Esophagus mucosa (tissue), 1 donor: ENCODE data around the gene EGR2. TPM values are rescaled to one million over a fixed set of nuclear protein-coding genes. Genes with fewer than 3 reads are reported as not detected.

Experiments
- ATAC-seq: fragments of 200-7000 bp; cut with Tn5 transposase; one replicate; pipeline ENCODE4 v1.9.1; 2020
- total RNA-seq: library from RNA; stranded (reverse); gene quantifications from one replicate; pipeline ENCODE4 v1.2.4, GENCODE V29; 2023
- donor health status: DM: yes; HTN: yes; CAD: no.

Gene EGR2
- total RNA-seq, 1 donor from 2014 or later = 0.96 TPM

DNA sequence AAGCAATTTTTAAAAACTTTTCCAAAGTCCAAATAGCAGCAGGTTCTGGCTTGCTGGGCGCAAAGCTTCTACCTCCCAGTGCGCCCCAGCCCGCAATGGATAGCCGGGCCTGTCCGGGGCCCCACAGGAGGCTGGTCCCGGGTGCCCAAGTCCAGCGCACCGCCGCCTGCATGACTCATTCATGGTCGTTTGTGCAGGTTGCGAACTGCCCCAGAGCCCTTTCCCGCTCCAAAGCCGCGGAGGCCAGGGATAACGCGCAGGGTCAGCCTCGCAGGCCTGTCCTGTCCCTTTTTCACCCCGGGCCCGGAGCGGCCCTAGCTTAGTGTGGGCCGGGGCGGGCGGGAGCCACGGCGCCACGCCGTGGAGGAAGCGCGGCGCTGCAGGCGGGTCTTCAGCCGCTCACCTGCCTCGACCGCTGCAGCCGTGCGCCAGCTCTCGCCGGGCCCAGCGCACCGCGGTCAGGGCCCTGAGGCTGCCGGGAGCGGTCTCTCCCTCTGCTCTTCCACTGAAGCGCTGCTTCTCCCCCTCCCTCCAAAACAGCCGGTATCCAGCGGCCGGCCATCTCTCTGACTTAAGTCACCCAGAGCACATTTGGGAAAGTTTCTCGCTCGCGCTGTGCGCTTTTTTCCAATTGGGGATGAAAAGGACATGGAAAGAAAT is 1.7 kb upstream of the EGR2 start:
- peak; percentile 62 for ATAC-seq

DNA sequence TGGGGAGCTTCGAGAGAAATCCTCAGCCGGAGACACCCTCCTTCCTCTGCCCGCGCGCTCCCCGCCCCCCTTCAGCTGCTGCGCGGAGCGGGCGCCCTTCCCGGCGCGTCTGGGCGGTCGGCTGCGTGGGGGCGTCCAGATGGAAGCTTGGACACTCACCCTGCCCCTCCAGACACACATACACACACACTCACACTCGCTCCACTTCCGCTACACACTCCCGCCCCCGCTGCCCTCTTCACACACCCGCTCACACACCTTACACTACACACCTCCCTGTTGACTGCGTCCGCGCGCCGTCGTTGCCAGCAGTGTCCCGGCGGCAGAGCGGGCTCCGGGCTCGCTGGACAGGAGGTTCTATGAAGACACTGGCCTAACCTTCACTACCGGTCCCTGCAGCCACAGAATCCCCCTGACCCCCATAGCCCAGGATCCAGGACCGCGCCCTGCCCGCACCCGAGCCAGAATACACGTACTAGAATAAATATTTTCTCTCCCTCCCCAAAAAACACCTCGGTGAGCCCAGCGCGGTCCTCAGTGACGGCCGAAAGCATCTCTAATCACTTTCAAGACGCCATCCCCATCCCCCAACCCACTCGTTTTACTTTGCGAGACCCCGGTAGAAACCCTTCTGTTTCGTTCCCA is 1.1 kb upstream of the EGR2 start:
- peak; percentile 27 for ATAC-seq

DNA sequence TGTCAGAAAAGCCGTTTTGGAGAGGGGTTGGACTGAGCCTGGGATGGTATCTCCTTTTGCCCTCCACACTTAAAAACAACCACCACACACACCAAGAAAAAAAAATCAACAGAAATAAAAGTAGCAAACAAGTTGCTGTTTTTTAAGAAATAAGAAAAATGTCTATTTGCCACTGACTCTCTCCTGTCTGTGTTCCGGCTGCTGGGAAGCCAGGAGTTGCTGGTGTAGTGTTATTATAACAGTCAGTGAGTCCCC is 163 bp downstream of the EGR2 start:
- ATAC-seq = no peak

DNA sequence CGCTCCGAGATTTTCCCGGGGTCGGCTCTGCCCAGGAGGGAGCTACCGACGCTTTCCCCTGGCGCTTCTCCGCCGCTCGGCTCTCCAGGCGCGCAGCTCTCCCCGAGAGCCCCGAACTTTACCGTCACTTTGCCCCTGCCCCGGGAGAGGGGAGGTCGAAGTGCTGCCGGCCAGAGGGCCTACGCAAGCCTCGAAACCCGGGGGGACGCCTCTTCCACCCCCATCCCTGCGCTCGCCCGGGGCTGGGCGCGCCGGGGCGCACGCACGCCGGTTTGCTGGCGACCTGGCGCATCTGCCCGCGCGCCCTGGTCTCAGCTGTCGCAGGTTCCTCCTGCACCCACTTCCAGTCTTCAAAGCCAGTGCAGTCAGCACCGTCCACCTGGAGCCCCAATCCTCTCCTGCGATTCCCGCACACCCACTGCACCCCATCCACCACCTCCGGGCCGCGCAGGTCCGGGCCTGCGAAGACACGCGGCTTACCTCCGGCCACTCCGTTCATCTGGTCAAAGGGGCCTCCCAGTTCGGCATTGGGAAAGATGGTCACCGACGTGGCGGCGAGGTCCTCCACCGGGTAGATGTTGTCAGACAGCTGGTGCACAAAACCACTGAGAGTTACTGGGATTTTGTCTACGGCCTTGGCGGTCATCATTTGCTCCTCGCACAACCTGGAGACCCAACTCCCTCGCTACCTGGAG is 638 bp downstream of the EGR2 start:
- ATAC-seq = no peak

DNA sequence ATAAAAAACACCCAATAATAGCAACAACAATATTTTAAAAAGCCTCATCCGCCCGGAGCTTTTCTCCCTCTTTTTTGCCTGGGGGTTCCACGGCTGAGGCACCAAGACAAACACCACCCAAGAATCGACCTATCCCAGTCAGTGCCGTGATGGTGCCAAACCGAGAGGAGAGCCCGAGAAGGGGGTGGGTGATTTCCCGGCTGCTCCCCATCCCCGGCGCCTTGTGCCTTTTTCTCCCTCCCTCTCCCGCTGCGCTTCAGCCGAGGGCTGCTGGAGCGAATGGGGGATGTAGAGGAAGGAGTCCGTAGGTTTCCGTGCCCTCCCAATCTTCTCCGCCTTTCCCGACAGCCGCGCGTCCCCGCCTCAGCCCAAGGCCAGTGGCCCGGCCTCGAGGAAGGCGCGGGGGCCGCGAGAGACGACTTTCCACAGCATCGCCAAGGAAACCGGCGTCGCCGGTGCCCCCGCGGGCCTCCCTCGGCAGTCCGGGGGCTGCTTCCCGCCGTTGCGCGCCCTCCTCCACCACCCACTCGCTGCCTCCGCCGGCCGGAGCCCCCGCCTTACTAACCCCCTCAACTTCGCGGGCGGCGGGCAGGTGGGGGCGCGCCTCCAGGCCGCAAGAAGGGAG is 1.3 kb downstream of the EGR2 start:
- ATAC-seq = no peak

DNA sequence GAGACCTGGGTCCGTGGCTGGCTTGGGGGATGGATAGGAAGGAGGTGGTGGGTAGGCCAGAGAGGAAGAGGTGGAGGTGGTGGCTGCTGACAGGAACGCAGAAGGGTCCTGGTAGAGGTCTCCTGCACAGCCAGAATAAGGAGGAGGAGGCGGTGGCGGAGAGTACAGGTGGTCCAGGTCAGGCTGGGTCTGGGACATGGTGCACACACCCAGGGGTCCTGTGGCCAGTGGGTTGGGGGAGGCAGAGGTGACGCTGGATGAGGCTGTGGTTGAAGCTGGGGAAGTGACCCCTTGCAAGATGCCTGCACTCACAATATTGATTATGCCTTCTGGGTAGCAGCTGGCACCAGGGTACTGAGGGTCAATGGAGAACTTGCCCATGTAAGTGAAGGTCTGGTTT is 2.2 kb downstream of the EGR2 start:
- ATAC-seq = no peak

DNA sequence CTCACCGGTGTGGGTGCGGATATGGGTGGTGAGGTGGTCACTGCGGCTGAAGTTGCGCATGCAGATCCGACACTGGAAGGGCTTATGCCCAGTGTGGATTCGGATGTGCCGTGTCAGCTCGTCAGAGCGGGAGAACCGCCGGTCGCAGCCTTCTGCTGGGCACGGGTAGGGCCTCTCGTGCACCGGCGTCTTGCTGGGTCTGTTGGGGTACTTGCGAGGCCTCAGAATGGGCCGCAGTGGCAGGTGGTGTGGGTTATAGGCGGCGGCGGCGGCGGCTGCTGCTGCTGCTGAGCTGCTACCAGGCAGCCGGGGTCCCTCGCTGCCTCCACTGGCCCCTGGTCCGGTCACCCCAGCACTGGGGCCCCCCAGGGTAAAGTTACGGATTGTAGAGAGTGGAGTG is 2.7 kb downstream of the EGR2 start:
- ATAC-seq = no peak

DNA sequence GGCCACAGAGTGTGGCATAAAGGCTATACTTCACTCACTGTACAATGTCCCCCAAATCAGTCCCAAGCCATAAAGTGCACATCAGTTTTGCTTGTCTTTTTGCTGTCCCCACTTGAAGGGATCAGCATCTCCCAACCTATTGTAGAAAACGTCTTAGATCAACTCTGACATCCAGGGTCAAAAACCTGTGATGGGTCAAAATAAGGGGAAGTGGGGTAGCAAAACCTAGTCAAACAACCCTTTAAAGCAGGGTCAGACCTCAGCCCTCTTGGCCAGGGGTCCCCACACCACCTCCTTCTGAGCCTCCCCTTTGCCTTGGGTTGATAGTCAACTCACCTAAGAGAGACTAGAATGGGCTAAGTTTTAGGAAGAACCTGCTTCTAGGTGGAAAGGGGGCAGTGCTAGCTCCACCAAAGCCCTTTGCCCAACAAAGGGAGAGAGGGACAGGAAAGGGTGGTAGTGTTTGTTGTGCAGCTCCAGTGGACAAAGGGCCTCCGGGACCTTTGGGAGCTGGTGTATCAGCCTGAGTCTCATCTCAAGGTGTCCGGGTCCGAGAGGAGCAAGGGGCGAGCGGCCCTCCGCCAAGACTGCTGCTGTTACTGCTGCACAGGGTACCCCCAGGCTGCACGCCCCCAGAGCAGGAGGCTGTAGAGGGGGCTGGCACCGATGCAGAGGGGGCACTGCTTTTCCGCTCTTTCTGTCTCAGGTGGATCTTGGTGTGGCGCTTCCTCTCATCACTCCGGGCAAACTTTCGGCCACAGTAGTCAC is 3.3 kb downstream of the EGR2 start:
- no peak for ATAC-seq

DNA sequence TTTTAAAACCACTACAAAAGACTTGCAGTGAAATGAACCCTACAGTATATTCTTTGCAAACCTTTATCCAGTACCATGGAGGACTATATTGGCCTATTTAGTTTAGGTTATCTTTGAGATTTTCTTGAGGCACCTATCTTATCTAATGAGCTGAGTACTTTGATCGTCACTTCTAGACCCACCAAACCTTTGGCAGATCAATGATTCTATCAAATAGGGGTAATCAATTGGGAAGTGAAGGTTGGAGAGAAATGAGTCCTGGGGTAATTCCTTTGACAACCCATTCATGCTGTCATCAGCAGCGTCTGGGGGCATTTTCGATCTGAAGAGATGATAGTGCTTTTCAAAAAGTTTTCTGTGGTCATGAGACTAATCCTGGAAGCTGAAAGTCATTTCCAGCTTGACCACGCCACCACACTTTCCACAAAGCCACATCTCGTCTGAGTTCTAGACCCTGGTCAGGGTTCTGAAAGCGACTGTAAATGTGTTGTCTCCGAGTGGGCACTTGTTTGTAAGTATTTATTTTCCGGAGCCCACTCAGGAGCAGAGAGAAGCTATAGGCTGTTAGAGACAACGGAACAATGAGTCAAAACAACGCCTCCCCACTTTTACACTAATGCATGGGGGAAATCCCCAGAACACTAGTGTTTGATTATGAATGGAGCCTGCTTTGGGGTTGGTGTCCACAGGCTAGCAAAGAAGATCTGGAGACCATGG is 4.8 kb downstream of the EGR2 start:
- no peak for ATAC-seq

DNA sequence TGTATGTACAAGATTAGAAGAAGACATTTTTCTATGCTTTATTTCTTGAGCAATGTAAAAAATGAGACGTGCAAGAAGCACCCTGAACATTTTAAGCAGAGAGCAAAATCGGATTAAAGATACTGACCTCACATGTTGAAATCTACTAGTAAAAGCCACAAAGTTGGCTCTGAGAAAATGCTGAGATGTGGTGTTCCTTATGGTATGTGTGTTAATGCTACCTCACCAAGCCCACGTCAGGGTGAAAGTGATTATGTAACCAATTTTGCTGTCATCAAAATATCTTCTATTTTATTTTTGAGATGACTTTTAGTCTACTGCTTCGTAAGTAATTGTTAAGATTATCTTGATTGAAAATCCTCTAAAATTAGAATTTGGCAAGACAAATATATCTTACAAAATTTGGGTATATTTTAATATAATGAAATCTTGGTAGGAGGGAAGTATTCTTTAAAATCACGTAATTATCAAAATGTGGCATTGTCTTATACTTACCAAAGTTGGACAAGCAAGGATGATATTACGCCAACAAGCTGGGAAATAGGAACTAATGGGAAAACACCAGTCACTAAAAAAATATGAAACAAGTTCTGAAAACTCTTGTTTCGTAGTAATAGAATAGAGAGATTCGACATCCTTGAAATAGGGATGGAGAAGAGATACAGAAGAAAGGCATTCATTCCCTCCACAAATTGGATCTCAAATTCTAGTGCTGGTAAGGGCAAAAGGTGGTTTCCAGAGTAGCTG is 5.8 kb downstream of the EGR2 start:
- ATAC-seq = no peak

DNA sequence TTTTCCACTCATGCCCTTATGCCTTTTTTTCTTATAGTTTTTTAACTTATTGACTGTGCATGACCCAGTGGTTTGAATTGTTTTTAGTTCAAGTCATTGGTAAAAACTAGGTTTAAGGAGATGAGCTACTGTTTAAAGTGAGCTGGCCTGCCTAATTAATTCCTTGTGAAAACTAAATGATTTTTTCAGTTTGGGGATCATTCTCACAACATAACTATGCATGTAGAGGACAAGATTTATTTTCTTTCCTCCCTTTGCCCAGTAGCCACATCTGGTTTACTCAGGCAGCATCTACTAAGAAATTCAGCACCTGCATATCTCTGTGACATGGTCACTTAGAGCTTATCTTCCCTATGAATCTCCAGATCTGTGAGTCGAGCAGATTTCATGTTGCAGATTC is 9.9 kb downstream of the EGR2 start:
- no peak for ATAC-seq

DNA sequence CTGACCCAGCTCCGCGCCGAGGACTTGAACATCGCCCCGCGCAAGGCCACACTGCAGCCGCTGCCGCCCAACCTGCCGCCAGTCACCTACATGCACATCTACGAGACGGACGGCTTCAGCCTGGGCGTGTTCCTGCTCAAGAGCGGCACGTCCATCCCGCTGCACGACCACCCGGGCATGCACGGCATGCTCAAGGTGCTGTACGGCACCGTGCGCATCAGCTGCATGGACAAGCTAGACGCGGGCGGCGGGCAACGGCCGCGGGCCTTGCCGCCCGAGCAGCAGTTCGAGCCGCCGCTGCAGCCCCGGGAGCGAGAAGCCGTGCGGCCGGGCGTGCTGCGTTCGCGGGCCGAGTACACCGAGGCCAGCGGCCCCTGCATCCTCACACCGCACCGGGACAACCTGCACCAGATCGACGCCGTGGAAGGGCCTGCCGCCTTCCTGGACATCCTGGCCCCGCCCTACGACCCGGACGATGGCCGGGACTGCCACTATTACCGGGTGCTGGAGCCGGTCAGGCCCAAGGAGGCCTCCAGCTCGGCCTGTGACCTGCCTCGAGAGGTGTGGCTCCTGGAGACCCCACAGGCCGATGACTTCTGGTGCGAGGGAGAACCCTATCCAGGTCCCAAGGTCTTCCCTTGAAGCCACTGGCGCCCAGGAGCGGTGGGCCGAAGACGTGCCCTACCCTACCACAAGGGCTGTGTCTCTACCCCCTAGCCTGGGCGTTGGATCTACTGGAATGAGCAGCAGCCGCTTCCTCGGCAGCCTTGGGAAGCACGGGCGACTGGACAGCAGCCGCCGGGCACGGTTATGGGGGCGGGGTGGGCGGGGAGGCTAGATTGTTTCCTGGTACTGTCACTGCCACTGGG is 10.7 kb downstream of the EGR2 start:
- peak; percentile 27 for ATAC-seq

DNA sequence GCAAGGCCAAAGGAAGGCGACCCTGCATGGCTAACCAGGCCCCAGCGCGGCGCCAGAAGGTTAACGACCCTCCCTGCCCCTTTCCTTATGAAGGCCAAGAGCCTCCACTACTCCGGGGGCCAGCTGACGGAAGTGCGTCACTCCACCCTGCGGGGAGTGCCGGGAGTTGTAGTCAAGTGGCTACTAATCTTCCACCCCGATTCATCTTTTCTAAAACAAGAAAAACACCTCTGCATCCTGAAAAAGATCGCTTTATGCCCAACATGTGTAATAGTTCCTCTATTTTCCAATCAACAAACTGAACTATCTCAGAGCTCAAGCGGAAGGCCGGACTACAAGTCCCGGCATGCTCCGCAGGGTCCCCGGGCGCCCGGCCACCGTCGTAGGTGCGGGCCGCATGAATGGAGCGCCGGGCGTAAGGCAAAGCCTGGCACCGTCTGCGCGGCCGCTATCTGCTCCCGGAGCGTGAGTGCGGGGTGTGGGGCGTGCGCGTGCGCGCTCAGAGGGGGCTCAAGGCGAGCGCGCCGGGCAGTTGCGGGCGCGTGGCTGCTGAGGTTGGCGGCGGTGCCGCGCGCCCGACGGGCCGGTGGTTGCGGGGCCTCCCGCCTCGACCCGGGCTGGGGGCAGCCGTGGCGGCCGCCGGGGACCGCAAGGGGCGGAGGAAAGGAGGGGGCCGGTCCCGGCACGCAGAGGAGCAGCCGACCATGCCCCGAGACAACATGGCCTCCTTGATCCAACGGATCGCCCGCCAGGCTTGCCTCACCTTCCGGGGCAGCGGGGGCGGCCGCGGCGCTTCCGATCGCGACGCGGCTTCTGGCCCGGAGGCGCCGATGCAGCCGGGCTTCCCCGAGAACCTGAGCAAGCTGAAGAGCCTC is 11.6 kb downstream of the EGR2 start, which contains the start of gene ADO:
ADO (plus strand) TSS at position 365 of the 875 bp plus-strand sequence; CDS start at position 705, 340 bp downstream.
- peak; percentile 94 for ATAC-seq

DNA sequence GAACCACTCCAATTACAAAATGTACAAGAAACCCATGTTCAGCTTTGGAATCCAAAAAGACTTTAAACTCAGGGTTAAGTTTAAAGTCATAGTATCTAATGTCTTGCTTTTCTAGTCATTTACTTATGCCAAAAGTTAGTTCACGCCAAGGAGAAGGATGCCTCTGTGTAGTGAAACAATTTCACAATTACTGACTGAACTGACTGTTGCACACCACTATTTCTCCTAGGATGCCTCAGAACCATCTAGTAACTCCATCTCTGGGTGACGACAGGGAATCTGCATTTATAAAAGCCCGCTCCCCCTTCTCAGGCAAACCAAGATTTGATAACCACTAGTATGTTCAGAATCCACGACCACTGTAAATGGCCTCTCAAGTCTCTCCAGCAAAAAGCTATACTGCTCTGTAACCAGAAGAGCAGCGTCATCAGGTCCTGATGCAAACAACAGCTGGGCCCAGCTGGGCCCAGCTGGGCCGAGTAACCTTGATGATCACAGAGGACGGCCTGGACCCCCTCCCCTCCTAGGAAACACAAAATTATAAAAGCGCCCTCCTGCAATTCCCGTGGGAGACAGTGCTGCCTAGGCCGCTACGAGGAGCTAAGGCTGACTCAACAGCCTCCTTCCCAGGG is 12.3 kb downstream of the EGR2 start:
- ATAC-seq = no peak

DNA sequence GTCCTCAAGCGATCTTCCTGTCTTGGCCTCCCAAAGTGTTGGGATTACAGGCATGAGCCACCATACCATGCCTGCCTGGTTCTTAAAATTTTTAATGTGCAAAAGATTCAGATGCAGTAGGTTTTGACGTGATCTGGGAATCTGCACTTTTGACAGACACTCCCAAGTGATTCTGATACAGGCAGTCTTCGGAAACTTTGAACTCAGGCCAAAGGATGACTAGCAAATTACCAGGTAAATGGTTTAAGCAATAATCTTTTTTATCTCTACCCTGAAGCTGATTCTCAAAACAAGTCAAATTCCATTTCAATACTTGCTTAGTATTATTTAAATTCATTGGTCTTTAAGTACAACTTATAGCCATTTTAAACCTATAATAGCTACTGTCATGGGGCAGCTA is 14.3 kb downstream of the EGR2 start:
- no peak for ATAC-seq

DNA sequence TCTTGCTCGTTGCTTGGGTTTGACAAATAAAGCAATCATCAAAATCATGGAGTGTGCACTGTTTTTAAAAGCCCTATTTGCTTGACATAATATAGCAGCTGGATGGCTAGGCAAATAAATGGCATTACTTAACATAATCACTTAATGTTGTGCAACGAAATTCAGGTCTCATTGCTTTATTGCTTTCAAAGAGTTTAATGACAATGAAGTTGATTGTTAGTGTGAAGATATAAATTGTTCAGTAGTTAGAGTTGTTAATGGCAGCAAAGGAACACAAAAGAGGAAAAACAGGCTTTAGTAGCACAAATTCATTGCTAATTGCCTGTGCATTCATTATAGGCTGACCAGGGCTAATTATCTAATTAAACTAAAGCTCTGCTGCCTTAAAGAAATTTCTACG is 19.3 kb downstream of the EGR2 start:
- no peak for ATAC-seq

DNA sequence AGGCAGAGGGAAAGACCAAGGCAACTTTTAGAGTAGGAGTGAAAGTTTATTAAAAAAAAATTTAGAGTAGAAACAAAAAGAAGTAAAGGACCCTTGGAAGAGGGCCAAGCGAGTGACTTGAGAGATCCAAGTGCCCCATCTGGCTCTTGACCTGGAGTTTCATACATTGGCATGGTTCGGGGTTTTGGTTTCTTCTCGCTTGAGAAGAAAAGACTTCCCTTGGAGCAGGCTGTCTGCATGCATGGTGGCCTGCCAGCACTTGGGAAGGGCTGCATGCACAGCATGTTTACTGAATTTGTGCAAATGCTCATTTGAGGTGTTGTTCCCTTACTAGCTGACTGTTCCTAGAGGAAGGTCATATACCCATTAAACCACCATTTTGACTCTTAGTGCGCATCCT is 20.4 kb downstream of the EGR2 start:
- ATAC-seq = no peak

DNA sequence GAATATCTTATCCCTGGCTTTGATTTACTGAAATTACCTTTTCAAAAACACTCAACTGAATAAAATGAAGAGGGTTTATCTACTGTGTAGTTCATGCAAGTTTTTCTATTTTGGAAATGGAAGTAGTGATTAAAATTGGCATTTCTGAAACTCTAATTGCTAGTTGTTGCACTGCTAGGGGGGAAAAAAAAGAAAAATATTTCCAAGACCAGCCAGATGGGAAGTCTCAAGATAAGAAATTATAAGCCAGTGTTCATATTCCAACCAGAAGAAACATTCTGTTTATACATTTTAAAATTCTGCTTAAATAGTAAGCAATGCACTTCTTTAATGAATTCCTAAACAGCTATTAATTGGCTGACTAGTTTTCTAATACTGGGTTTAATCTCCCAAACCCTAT is 21.1 kb downstream of the EGR2 start:
- ATAC-seq = no peak

DNA sequence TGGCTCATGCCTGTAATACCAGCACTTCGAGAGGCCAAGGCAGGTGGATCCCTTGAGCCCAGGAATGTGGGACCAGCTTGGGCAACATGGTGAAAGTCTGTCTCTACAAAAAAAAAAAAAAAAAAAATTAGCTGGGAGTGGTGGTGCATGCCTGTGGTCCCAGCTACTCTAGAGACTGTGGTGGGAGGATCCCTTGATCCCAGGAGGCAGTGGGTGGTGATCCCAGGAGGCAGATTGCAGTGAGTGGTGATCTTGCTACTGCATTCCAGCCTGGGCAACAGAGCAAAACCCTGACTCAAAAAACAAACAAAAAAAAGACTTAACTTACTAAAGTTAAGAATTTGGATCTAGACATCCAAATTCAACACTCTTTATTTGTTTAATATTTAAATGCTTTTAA is 21.9 kb downstream of the EGR2 start:
- ATAC-seq = no peak
